Skin of body (tissue), 2 donors: ENCODE measurements around the gene NR2F1-AS1. TPM values are rescaled to one million over a fixed set of nuclear protein-coding genes. Genes with fewer than 3 reads are reported as not detected.
A peak's percentile ranks its signal among the peaks of the same experiment; 100 is the strongest.

Source experiments
- DNase-seq: peaks from one replicate; lab custom pipeline; 2025; lab: John Stamatoyannopoulos, UW
- total RNA-seq: library from RNA; depleted of rRNA; stranded (reverse); fragments of >200 nt; gene quantifications from one replicate; pipeline ENCODE4 v1.2.3, GENCODE V29; 2014

NR2F1-AS1 gene
- total RNA-seq, 1 donor from 2014 or later = 5.4 TPM

GRCh38 chr5:93603078-93603792 is 22.2 kb upstream of the NR2F1-AS1 start:
- DNase-seq = no peak

DNA sequence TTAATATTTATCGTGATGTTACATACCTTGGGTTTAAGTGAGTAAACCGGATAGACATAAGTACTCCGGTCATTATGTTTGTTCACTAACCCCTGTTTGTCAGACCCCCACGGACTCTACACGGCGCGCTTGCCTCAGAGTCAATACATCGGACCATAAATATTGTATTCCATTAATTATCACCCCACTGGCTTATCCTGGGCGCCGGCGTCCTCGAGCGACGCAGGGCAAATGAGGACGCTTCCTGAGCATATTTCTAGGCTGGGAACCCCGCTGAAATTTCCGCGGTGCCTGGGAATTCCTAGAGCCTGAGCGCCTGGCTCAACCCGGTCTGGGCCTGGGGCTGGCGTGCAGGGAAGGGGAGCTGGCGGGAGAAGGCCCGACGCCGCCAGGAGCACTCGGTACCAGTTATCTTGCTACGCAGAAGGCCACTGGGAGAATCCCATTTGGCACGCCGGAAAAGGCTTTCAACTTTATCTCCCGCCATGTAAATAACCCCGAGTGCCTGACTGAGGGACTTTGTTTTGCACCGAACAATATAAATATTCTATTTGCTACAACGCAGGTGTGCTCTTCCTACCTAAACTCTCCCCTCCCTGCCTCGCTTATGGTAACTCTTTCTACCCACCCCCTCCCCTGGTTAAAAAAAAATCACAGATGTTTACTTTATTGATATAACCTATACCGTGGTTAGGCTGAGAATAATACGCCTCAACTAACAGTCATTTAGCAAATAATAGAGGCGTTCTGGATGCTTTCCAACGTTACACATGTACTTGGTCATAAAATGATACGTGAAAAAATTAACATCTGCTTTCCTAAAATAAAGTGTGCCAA is 21.4 kb upstream of the NR2F1-AS1 start:
- DNase-seq = no peak

GRCh38 chr5:93601802-93602155 is 20.8 kb upstream of the NR2F1-AS1 start:
- DNase-seq = no peak

DNA sequence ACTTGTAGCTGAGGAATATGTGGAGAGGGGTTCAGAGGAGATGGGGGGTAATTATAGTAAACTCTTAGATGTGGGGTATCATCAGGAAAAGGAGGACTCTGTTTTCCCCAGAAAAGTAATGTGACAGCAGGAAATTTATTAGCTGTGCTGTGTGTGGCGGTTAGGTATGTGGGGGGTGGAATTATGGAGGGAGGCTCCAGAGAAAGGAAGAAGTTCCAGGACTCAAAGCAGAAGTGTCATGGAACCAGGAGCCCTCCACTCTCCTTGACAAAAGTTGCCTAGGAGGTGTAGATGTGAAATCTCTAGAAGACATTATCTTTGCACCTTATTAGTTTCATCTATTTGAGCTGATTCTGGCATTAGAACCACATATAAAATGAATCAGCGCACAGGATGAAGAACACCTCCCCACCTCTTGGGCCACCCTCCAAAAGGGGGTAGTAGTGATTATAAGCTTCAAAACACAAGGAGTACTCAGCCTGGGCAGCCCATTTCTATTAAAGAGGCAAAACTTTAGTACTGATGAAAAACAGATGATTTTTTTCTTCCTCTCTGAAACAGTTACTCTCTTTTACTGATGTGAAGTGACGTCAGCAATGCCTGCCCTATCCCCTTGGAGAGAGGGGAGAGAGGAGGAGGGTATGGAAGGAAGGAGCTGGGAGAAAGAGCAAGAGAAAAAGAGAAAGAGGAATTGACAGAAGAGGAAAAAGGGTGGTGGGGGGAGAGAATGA is 20.2 kb upstream of the NR2F1-AS1 start:
- peak; percentile 40 for DNase-seq

- DNase-seq = no peak
Measured at GRCh38 chr5:93600409-93601070, 19.5 kb upstream of the NR2F1-AS1 start.

DNA sequence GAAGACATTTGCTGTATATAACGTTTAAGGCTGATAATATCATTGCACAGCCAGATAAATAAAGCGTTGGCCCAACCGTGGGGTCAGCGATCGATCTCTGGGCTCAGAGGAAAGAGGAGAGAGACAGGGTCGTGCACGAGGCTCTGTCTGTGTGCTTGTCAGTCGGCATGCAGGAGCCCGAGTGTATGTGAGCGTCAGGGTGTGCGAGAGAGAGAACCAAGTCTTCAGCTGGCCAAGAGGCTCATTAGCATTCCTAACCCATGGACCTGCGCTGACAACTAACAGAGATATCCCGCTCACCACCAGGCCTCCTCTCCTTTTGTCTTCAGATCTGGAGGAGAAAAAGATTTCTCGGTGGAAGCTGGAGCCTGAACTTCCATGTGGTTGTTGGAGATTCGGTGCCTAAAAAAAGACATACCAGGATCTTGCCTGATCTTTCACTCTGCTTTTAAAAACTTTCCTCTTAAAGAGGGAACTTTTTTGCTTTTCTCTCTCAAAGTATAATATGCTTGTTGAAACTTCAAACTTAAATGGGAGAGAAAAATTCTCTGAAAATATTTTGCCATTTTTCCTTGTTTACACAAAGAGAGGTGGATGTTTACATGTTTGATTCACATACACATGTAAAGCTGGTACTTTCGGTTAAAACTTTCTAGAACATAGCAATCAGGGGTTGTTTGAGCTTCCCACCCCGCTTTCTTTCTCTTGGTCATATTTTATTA is 18.5 kb upstream of the NR2F1-AS1 start:
- no peak for DNase-seq

DNA sequence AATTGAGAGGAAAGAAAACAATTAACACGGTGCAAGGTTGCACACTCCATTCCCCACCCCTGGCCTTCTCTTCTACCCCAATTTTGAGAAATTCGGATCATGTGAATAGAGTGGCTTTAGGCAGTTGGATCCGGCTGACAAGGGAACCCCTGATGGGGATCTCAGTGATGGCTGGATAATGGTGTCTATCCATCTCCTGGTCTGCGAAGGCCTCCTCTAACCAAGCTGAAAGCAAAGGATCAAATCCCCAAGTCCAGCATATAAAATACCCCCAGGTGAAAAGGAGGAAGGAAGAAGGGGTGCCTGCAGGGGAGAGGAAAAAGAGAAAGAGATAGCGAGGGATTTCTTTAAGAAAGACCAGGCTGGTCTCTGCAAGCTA is 18.0 kb upstream of the NR2F1-AS1 start:
- no peak for DNase-seq

DNA sequence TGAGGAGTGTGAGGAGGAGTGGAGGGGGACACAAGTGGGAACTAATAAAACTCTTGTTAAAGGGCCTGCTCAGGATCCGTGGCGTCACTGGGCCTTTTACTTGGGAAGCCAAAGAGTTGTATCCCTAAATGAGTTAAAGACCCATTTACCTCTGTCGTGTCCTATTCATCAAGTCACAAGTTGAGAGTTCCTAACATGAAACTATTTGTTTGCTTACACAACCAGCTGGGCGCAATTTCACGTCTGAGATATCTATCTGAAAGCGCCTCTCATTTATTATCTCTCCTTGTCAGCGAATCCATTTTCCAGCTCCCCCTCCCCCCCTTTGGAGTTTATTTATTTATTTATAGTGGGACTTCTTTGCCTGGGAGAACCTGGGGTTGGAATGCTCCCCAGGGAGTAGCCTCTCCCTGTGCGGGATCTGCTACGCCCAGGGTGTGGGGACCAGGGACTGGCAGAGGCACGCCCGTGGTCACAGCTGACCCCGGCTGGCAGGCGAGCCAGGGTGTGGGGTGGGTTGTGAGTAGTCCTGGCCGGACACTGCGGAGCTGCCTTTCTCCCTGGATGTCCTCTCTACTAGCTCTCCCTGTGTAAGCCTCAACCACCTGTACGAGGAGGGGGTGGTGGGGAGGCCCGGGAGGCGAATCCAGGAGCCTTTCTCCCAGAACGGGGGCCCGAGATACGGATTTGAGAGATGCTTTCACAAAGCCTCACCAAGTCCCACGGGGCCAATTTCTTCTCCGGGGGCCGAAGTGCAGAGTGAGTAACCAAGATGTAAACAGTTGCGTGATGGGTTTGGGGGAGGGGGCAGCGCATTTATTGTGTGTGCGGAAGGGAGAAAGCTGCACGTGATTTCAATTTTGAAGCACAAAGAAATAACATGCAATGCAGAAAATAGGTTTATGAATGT is 17.3 kb upstream of the NR2F1-AS1 start:
- no peak for DNase-seq

GRCh38 chr5:93596676-93597490 is 15.9 kb upstream of the NR2F1-AS1 start:
- DNase-seq = no peak

DNA sequence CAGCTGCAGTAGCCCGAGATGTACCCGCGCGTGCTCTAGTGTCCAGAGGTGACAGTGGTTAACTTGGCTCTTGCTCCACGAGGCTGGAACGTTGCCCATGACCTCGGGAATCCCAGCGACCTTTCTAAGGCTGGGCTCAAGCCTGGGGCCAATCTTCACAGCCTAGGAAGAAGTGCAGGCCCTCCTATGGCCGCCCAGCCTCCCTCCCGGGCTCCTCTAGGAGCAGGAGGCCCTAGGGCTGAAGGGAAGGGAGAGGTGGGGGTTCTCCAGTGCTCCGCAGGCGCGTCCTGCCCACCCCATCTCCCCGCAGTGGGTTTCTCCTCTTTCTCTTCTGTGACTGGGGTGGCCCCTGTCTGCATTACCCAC is 15.3 kb upstream of the NR2F1-AS1 start:
- no peak for DNase-seq

- DNase-seq = no peak
Measured at GRCh38 chr5:93595420-93596147, 14.6 kb upstream of the NR2F1-AS1 start.

DNA sequence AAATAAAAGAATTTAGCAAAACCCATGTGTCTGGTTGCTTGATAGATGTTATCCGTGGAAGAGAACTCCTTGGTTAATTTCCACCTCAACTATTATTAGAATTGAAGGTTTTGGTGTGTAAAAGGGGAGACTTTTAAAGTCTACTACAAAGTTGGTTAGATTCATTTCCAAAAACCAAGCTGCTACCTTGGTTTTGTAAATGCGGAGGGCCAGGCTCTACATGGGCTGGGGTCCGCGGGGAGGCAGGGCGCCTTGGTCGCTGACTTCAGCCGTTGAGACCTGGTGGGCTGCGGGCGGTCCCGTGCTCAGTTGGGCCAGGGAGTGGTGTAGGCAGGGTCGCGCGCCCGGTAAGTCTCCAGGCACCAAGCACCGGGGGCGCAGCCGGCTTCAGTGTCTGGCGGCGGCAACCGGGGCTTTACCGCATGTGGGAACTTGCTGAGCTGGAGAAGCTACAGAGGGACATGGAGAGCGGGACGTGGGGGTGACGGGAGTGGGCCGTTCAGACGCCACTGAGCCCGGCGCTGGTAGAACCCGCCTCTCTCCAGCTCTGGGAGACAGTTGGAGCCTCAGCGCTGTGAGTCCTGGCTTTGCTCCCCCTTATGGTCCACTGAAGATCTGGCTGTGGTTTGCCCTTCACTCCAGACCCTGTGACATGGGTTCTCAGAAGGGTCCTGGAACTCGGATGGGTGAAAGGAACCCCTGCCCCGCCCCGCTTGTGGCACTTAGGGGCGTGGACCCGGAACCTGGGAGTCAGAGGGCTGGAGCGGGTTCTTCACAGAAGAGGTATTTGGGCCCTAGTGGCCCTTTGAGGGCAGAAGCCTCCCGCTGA is 13.8 kb upstream of the NR2F1-AS1 start:
- DNase-seq = no peak

DNA sequence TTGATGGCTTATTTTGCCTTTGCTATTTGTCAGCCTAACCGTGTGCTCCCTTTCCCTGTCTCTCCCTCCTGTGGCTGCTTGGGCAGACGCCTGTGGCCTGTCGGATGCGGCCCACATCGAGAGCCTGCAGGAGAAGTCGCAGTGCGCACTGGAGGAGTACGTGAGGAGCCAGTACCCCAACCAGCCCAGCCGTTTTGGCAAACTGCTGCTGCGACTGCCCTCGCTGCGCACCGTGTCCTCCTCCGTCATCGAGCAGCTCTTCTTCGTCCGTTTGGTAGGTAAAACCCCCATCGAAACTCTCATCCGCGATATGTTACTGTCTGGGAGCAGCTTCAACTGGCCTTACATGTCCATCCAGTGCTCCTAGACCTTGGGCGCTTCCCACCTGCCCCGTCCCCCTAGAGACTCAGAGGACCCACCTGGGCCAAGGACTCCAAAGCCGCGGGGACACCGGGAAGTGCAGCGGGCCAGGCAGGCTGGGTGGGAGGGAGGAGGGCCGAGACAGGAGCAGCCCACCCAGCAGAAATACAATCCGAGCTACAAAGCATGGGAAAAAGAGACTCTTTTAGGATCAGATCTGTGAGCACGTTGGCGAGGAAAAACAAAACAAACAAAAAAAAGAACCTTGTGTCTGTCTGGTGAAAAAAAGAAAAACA is 12.6 kb upstream of the NR2F1-AS1 start:
- no peak for DNase-seq

- no peak for DNase-seq
Measured at GRCh38 chr5:93592883-93593282, 11.9 kb upstream of the NR2F1-AS1 start.

DNA sequence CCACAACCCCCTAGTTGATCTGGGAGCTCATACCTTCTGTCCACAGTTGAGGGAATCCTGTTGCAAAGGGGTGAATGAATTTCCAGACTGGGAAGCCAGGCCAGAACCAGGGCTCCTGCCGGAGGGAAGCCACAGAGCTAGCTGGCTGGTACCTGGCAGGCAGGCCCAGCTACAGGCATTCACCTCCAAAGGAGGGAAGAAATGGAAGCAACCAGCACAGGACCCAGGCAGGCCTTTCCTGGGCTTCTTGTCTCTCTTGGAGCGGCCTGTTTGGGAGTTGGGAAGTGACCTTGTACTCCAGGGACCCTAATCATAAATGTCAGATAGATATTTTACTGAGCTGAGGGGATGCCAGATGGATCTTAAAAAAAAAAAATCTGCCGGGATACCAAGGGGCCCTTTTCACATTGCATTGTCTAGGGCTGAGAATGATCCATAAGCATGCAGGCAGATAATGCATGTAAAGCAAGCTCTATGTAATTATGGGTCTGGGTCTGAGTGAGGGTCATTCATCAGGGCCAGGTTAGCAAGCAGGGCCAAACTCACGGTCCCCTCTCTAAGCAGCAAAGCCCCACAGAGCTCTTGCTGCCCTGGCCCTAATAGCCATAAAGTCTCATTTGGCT is 10.4 kb upstream of the NR2F1-AS1 start:
- no peak for DNase-seq

- DNase-seq = no peak
Measured at GRCh38 chr5:93590493-93590892, 9.5 kb upstream of the NR2F1-AS1 start.

DNA sequence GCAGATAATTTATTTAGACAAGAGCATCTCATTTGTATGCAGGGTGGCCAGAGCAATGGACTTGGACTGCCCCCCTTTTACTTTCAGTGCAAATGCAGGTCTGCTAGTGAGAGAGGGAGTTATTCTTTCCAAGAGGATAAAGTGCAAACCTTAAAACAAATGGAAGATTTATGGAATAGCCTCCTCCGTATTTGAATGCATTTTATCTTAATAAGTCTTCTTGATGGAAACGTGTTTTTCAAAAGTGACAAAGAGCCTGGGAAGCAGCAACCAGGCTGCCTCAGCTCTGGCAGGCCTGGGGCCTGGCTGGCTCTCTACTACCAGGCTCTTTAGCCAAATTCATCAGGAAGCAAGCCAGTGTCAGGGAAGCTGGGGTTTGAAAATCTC is 8.8 kb upstream of the NR2F1-AS1 start:
- DNase-seq = no peak
